Smooth muscle cell (in vitro differentiated cells): ENCODE results near the gene PAPSS2. TPM values are rescaled to one million over a fixed set of nuclear protein-coding genes. Genes with fewer than 3 reads are reported as not detected.

Source experiments
- DNase-seq: peaks from one replicate; lab custom pipeline; 2025; ENCODE audit not compliant: unreplicated experiment; lab: John Stamatoyannopoulos, UW
- H2AFZ ChIP-seq: fragments of 200-600 bp; sonication (generic); 2 replicates; pipeline ENCODE4 v1.6.0; 2016; ENCODE audit warnings: antibody characterized with exemption, low read depth, mild to moderate bottlenecking
- H3F3A ChIP-seq: fragments of 200-600 bp; sonication (generic); 2 replicates; pipeline ENCODE4 v1.6.0; 2017; ENCODE audit warnings: antibody characterized with exemption, low read depth
- H3K27ac ChIP-seq: fragments of 200-600 bp; sonication (generic); 2 replicates; pipeline ENCODE4 v1.5.1; 2016; ENCODE audit warnings: low read depth, mild to moderate bottlenecking
- H3K27me3 ChIP-seq: fragments of 200-600 bp; sonication (generic); 2 replicates; pipeline ENCODE4 v1.6.1; 2016; ENCODE audit warnings: low read depth, mild to moderate bottlenecking
- H3K36me3 ChIP-seq: fragments of 200-600 bp; sonication (generic); 2 replicates; pipeline ENCODE4 v1.5.1; 2016; ENCODE audit warnings: low read depth
- H3K4me1 ChIP-seq: fragments of 200-600 bp; sonication (generic); 2 replicates; pipeline ENCODE4 v1.5.1; 2016; ENCODE audit warnings: low read depth
- H3K4me2 ChIP-seq: fragments of 200-600 bp; sonication (generic); 2 replicates; pipeline ENCODE4 v1.6.0; 2016; ENCODE audit warnings: mild to moderate bottlenecking
- H3K4me3 ChIP-seq: fragments of 200-600 bp; sonication (generic); 2 replicates; pipeline ENCODE4 v1.5.1; 2016; ENCODE audit warnings: mild to moderate bottlenecking
- H3K79me2 ChIP-seq: fragments of 200-600 bp; sonication (generic); 2 replicates; pipeline ENCODE4 v1.6.0; 2016; ENCODE audit warnings: low read depth, mild to moderate bottlenecking
- H3K9ac ChIP-seq: fragments of 200-600 bp; sonication (generic); 2 replicates; pipeline ENCODE4 v1.6.0; 2016; ENCODE audit warnings: low read depth
- H3K9me3 ChIP-seq: fragments of 200-600 bp; sonication (generic); replicated peaks from 2 replicates; pipeline ENCODE4 v1.5.1; 2016; ENCODE audit warnings: low read depth
- H4K20me1 ChIP-seq: fragments of 200-600 bp; sonication (generic); 2 replicates; pipeline ENCODE4 v1.6.0; 2016; ENCODE audit warnings: low read depth
- WGBS: methylation state at CpG from one replicate; pipeline ENCODE4 v1.1.7; 2016; ENCODE audit warnings: low lambda C conversion rate; 5-methylcytosine and 5-hydroxymethylcytosine counted together
- polyA plus RNA-seq: library from polyadenylated mRNA; unstranded; fragments of >200 nt; fragmentation: Nextera tagmentation; extraction: Ambion mirVana; gene quantifications from 2 replicates; pipeline ENCODE4 v1.2.1, GENCODE V29; 2016
- total RNA-seq: library from RNA; depleted of rRNA; stranded (reverse); fragments of >200 nt; gene quantifications from 2 replicates; pipeline ENCODE4 v1.2.3, GENCODE V29; 2014
- TF ChIP-seq, protein P1 (sequence below): fragments of 200-600 bp; sonication (generic); IDR thresholded peaks from 2 replicates; pipeline ENCODE4 v1.5.1; 2017; ENCODE audit warnings: borderline replicate concordance, mild to moderate bottlenecking, antibody characterized with exemption; ENCODE audit not compliant: insufficient read depth, poor library complexity, severe bottlenecking

PAPSS2 gene
- total and polyA plus RNA-seq, 2 experiments from 2014 or later, result 96.1 to 105 TPM

DNA sequence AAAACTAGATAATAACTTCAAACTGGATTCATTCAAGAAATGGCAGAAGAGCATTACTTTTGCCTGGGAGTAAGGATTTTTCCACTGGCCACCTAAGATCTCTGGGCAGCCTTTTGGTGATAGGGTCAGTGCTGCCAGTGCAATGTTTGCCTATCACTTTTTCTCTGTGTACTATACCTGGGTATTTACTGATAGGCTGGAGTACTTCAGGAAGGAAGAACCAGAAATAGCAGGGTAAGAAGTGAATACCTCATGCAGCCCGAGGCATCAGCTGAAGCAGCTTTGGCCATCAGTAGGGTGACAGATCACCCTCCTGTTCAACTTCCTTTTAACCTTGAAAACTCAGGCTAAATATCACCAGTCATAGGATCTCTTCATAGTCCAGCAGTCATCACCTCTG is 5.5 kb upstream of the PAPSS2 start:
- H2AFZ ChIP-seq, result no peak overlapping the region
- H3K27me3 ChIP-seq, result no peaks in the 10 kb centered on the region
- no peak for DNase-seq
- no peaks in the 10 kb centered on the region for H3K9me3 ChIP-seq
- no peaks in the 10 kb centered on the region for H3K36me3 ChIP-seq
- TF ChIP-seq, protein P1, sequence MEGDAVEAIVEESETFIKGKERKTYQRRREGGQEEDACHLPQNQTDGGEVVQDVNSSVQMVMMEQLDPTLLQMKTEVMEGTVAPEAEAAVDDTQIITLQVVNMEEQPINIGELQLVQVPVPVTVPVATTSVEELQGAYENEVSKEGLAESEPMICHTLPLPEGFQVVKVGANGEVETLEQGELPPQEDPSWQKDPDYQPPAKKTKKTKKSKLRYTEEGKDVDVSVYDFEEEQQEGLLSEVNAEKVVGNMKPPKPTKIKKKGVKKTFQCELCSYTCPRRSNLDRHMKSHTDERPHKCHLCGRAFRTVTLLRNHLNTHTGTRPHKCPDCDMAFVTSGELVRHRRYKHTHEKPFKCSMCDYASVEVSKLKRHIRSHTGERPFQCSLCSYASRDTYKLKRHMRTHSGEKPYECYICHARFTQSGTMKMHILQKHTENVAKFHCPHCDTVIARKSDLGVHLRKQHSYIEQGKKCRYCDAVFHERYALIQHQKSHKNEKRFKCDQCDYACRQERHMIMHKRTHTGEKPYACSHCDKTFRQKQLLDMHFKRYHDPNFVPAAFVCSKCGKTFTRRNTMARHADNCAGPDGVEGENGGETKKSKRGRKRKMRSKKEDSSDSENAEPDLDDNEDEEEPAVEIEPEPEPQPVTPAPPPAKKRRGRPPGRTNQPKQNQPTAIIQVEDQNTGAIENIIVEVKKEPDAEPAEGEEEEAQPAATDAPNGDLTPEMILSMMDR, result no peak
- no peak overlapping the region for H3K27ac ChIP-seq
- H3F3A ChIP-seq, result peaks cover 13% of the 10 kb centered on the region
- WGBS, result 88% methylated on average over 1 of the region's 1 CpG
- no peaks in the 10 kb centered on the region for H4K20me1 ChIP-seq
- H3K4me3 ChIP-seq, result no peak overlapping the region
- H3K79me2 ChIP-seq, result no peaks in the 10 kb centered on the region
- no peak overlapping the region for H3K9ac ChIP-seq
- H3K4me2 ChIP-seq, result no peak overlapping the region
- peaks cover 7% of the 10 kb centered on the region for H3K4me1 ChIP-seq

DNA sequence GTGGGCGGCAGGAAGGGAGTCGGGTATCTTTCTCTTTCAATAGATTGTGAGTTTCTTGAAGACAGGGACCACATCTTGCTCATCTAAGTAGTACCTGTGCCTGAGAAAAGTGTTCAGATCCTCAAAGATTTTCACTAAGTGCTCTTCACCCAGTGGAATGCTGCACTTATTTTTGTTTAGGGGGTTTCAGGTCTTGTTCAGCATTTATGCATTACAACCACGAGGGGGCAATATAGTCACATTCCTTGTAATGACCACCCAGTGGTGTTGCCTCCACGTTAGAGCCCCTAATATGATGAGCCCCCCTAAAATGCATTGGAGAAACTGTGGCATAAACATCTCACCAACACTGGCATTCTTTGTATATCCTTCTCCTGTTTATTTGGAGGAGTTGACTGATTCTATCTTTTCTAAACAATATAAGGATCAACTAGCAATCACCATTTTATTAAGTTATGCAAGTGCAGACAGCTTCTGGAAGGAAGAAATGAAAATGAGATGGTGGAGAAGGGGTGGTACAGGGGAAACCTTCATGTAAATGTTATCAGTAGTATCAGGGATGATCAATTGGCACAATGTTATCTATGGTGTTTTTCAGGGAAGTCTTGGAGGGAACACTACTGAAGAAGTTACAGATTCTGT is 3.1 kb upstream of the PAPSS2 start:
- H3K4me1 ChIP-seq, result peaks cover 11% of the 10 kb centered on the region
- H4K20me1 ChIP-seq, result no peaks in the 10 kb centered on the region
- no peak overlapping the region for H3K4me3 ChIP-seq
- peak overlapping the region; percentile 52 for H3K27ac ChIP-seq
- peaks cover 21% of the 10 kb centered on the region for H3F3A ChIP-seq
- TF ChIP-seq, protein P1, result peak; percentile 77
- no peak overlapping the region for H3K9ac ChIP-seq
- WGBS, result 42% methylated on average over 4 of the region's 4 CpGs
- H3K9me3 ChIP-seq, result no peaks in the 10 kb centered on the region
- no peaks in the 10 kb centered on the region for H3K27me3 ChIP-seq
- H3K79me2 ChIP-seq, result peaks cover 8% of the 10 kb centered on the region
- no peaks in the 10 kb centered on the region for H3K36me3 ChIP-seq
- H2AFZ ChIP-seq, result no peak overlapping the region
- DNase-seq, result no peak
- H3K4me2 ChIP-seq, result no peak overlapping the region

DNA sequence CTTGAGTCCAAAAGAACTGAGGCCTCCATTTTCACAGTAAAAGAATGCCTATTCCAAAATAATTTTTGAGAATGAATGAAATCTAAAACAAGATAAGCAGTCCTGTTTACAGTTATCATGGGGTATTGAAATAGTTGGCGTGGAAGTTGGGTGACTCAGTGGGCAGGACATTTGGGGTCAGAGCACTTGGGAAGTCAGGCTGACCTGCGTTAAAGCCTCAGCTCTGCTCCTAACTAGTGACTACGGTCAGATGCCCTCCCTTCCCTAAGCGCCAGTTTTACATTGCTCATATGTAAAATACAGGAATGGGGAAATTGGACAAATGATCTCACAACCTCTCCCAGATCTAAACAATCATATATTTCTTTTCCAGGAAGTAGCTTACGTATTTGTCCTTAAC is 2.3 kb upstream of the PAPSS2 start:
- Histone ChIP-seq H3F3A (peaks cover 25% of the 10 kb centered on the region), H3K36me3 (no peaks in the 10 kb centered on the region), H3K9me3 (no peaks in the 10 kb centered on the region), H4K20me1 (no peaks in the 10 kb centered on the region), H3K27ac (peak overlapping the region; percentile 52), H3K9ac (no peak overlapping the region), H3K4me1 (peaks cover 9% of the 10 kb centered on the region), H3K79me2 (peaks cover 16% of the 10 kb centered on the region), H3K4me3 (no peak overlapping the region), H2AFZ (peak overlapping the region; percentile 35), H3K4me2 (peak overlapping the region; percentile 20), H3K27me3 (no peaks in the 10 kb centered on the region)
- no peak for DNase-seq
- WGBS, result 78% methylated on average over 5 of the region's 5 CpGs
- TF ChIP-seq, protein P1, result no peak

DNA sequence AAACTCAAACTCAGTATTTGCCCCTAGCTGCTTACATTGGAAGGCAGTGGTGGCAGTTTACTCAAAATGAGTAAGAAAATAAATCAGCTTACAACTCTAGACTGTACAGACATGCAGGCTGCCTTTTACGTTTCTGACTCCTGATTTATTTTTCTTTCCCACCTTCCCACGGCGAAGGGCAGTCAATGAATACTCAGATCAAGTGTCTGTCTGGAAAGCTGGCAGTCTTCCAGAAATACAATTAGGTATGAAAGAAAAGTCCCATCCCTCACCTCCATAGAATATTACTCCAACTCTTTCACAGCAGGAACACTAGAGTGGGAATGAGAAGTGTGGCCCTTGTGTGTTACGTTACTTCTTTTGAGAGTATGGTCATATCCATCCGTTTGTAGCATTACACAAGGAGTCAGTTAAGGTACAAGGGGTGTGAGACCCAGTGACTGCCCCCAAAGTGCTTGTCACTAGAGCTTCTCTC is 1.3 kb upstream of the PAPSS2 start:
- no peaks in the 10 kb centered on the region for H4K20me1 ChIP-seq
- no peaks in the 10 kb centered on the region for H3K27me3 ChIP-seq
- H3K36me3 ChIP-seq, result no peaks in the 10 kb centered on the region
- H3K4me3 ChIP-seq, result no peak overlapping the region
- peak overlapping the region; percentile 52 for H3K27ac ChIP-seq
- TF ChIP-seq, protein P1, result no peak
- no peak overlapping the region for H3K4me2 ChIP-seq
- H2AFZ ChIP-seq, result no peak overlapping the region
- WGBS, result 81% methylated on average over 5 of the region's 5 CpGs
- no peak for DNase-seq
- no peaks in the 10 kb centered on the region for H3K9me3 ChIP-seq
- peaks cover 24% of the 10 kb centered on the region for H3K79me2 ChIP-seq
- H3K9ac ChIP-seq, result no peak overlapping the region
- peaks cover 9% of the 10 kb centered on the region for H3K4me1 ChIP-seq
- peaks cover 25% of the 10 kb centered on the region for H3F3A ChIP-seq
